Measurements from ENCODE around the gene TRPM5.

The TRPM5 gene

GRCh38 chr11:2410616-2411015, 33.7 kb downstream of the TRPM5 start:
- H3K9me3 Mint-ChIP-seq, result no peaks in the 10 kb centered on the region
- no peaks in the 10 kb centered on the region for H3K4me1 Mint-ChIP-seq
- no peak overlapping the region for H3K4me3 Mint-ChIP-seq
- no peak overlapping the region for H3K27ac Mint-ChIP-seq
- CTCF ChIA-PET, result no interaction called here
- no peaks in the 10 kb centered on the region for H3K36me3 Mint-ChIP-seq
- H3K27me3 Mint-ChIP-seq, result no peaks in the 10 kb centered on the region
- no peak for DNase-seq

- no peaks in the 10 kb centered on the region for H3K27me3 Mint-ChIP-seq
- H3K9me3 Mint-ChIP-seq, result no peaks in the 10 kb centered on the region
- H3K4me1 Mint-ChIP-seq, result no peaks in the 10 kb centered on the region
- no peaks in the 10 kb centered on the region for H3K36me3 Mint-ChIP-seq
- DNase-seq, result no peak
- no peak overlapping the region for H3K4me3 Mint-ChIP-seq
- CTCF ChIA-PET, result interaction anchor here (0.6 to 1.5 kb wide), 3 partner anchors 9 to 105 kb away, joined by 3 to 6 read pairs (median 4); no protein-coding TSS in a partner anchor
- H3K27ac Mint-ChIP-seq, result no peak overlapping the region
Measured at GRCh38 chr11:2409611-2410468, 34.5 kb downstream of the TRPM5 start.

GRCh38 chr11:2409126-2409525, 35.2 kb downstream of the TRPM5 start:
- H3K4me3 Mint-ChIP-seq, result no peak overlapping the region
- no peak overlapping the region for H3K27ac Mint-ChIP-seq
- CTCF ChIA-PET, result interaction anchor here (0.6 to 1.5 kb wide), 5 partner anchors 10 to 105 kb away, joined by 3 to 6 read pairs (median 3); no protein-coding TSS in a partner anchor
- no peak for DNase-seq
- H3K36me3 Mint-ChIP-seq, result no peaks in the 10 kb centered on the region
- H3K27me3 Mint-ChIP-seq, result no peaks in the 10 kb centered on the region
- H3K9me3 Mint-ChIP-seq, result no peaks in the 10 kb centered on the region
- H3K4me1 Mint-ChIP-seq, result no peaks in the 10 kb centered on the region

- H3K36me3 Mint-ChIP-seq, result no peaks in the 10 kb centered on the region
- H3K4me3 Mint-ChIP-seq, result no peak overlapping the region
- H3K27ac Mint-ChIP-seq, result no peak overlapping the region
- no peaks in the 10 kb centered on the region for H3K27me3 Mint-ChIP-seq
- no peaks in the 10 kb centered on the region for H3K9me3 Mint-ChIP-seq
- no peaks in the 10 kb centered on the region for H3K4me1 Mint-ChIP-seq
- DNase-seq, result no peak
- CTCF ChIA-PET, result interaction anchor here (0.9 to 1.5 kb wide), 4 partner anchors 10 to 104 kb away, joined by 3 to 6 read pairs (median 3); no protein-coding TSS in a partner anchor
Measured at GRCh38 chr11:2408671-2409070, 35.6 kb downstream of the TRPM5 start.

GRCh38 chr11:2406878-2407410, 37.4 kb downstream of the TRPM5 start:
- no peaks in the 10 kb centered on the region for H3K9me3 Mint-ChIP-seq
- CTCF ChIA-PET, result no interaction called here
- H3K27me3 Mint-ChIP-seq, result no peaks in the 10 kb centered on the region
- peaks cover 7% of the 10 kb centered on the region for H3K36me3 Mint-ChIP-seq
- no peak overlapping the region for H3K4me3 Mint-ChIP-seq
- no peak overlapping the region for H3K27ac Mint-ChIP-seq
- H3K4me1 Mint-ChIP-seq, result peaks cover 6% of the 10 kb centered on the region
- no peak for DNase-seq

GRCh38 chr11:2406451-2406850, 37.9 kb downstream of the TRPM5 start:
- CTCF ChIA-PET, result no interaction called here
- H3K4me1 Mint-ChIP-seq, result peaks cover 7% of the 10 kb centered on the region
- no peak overlapping the region for H3K27ac Mint-ChIP-seq
- no peak overlapping the region for H3K4me3 Mint-ChIP-seq
- no peaks in the 10 kb centered on the region for H3K9me3 Mint-ChIP-seq
- H3K27me3 Mint-ChIP-seq, result no peaks in the 10 kb centered on the region
- no peak for DNase-seq
- peaks cover 8% of the 10 kb centered on the region for H3K36me3 Mint-ChIP-seq

GRCh38 chr11:2404735-2405196, 39.5 kb downstream of the TRPM5 start:
- H3K36me3 Mint-ChIP-seq, result peaks cover 13% of the 10 kb centered on the region
- no peaks in the 10 kb centered on the region for H3K9me3 Mint-ChIP-seq
- no peak overlapping the region for H3K27ac Mint-ChIP-seq
- CTCF ChIA-PET, result no interaction called here
- peaks cover 7% of the 10 kb centered on the region for H3K27me3 Mint-ChIP-seq
- H3K4me3 Mint-ChIP-seq, result no peak overlapping the region
- DNase-seq, result no peak
- H3K4me1 Mint-ChIP-seq, result peaks cover 9% of the 10 kb centered on the region

- Mint-ChIP-seq H3K36me3 (peaks cover 13% of the 10 kb centered on the region), H3K27ac (peak overlapping the region; percentile 11), H3K4me3 (peak overlapping the region; percentile 88), H3K27me3 (peaks cover 7% of the 10 kb centered on the region), H3K4me1 (peaks cover 14% of the 10 kb centered on the region), H3K9me3 (no peaks in the 10 kb centered on the region)
- CTCF ChIA-PET, result interaction anchor here (1.0 to 4.0 kb wide), 2 partner anchors 98 kb away, joined by 3 to 27 read pairs; no protein-coding TSS in a partner anchor
- no peak for DNase-seq
Measured at GRCh38 chr11:2402890-2403645, 41.2 kb downstream of the TRPM5 start.

- H3K27me3 Mint-ChIP-seq, result peaks cover 7% of the 10 kb centered on the region
- H3K36me3 Mint-ChIP-seq, result peaks cover 16% of the 10 kb centered on the region
- H3K27ac Mint-ChIP-seq, result peak overlapping the region; percentile 19
- H3K4me1 Mint-ChIP-seq, result peaks cover 14% of the 10 kb centered on the region
- peak overlapping the region; percentile 88 for H3K4me3 Mint-ChIP-seq
- H3K9me3 Mint-ChIP-seq, result no peaks in the 10 kb centered on the region
- CTCF ChIA-PET, result interaction anchor here (1.2 to 4.0 kb wide), 3 partner anchors 18 to 100 kb away, joined by 5 to 27 read pairs (median 13); partner anchors contain the start of genes C11orf21 and TSPAN32
- no peak for DNase-seq
Measured at GRCh38 chr11:2402106-2402505, 42.2 kb downstream of the TRPM5 start.

- Mint-ChIP-seq H3K9me3 (no peaks in the 10 kb centered on the region), H3K27ac (peak overlapping the region; percentile 90), H3K4me3 (peak overlapping the region; percentile 88), H3K27me3 (peaks cover 7% of the 10 kb centered on the region), H3K4me1 (peaks cover 14% of the 10 kb centered on the region), H3K36me3 (peaks cover 18% of the 10 kb centered on the region)
- no peak for DNase-seq
- CTCF ChIA-PET, result interaction anchor here (0.5 to 4.0 kb wide), 7 partner anchors 18 to 452 kb away, joined by 3 to 27 read pairs (median 5); partner anchors contain the start of genes C11orf21 and TSPAN32
Measured at GRCh38 chr11:2401436-2401984, 42.8 kb downstream of the TRPM5 start.

- Mint-ChIP-seq H3K4me3 (peak overlapping the region; percentile 88), H3K27ac (peak overlapping the region; percentile 90), H3K9me3 (no peaks in the 10 kb centered on the region), H3K4me1 (peaks cover 14% of the 10 kb centered on the region), H3K36me3 (peaks cover 18% of the 10 kb centered on the region), H3K27me3 (peaks cover 7% of the 10 kb centered on the region)
- CTCF ChIA-PET, result interaction anchor here (0.5 to 4.0 kb wide), 10 partner anchors 14 to 453 kb away, joined by 3 to 27 read pairs (median 4); partner anchors contain the start of genes C11orf21, CD81 and TSPAN32
- DNase-seq, result peak; percentile 43
Measured at GRCh38 chr11:2400762-2401435, 43.4 kb downstream of the TRPM5 start.

GRCh38 chr11:2400069-2400761, 44.1 kb downstream of the TRPM5 start, which contains the start of gene TSSC4:
TSSC4 (plus strand) TSS chr11:2400750; CDS start chr11:2402634, 1,884 bp downstream.
- peaks cover 18% of the 10 kb centered on the region for H3K36me3 Mint-ChIP-seq
- H3K27me3 Mint-ChIP-seq, result peaks cover 7% of the 10 kb centered on the region
- CTCF ChIA-PET, result interaction anchor here (0.6 to 4.0 kb wide), 9 partner anchors 13 to 486 kb away, joined by 3 to 27 read pairs (median 4); partner anchors contain the start of genes C11orf21, CD81 and TSPAN32
- peaks cover 14% of the 10 kb centered on the region for H3K4me1 Mint-ChIP-seq
- peak within 1 kb of the TSS; percentile 88 for H3K4me3 Mint-ChIP-seq
- peak; percentile 99 for DNase-seq
- H3K9me3 Mint-ChIP-seq, result no peaks in the 10 kb centered on the region
- peak within 1 kb of the TSS; percentile 90 for H3K27ac Mint-ChIP-seq

Measured in activated naive CD4-positive, alpha-beta T cell treated with anti-CD3 and anti-CD28 coated beads, Interleukin-2, amount 10 ng/mL, durations not matched to agents 7 days and 5 days (primary cell).